ENCODE results near the gene DMXL1. TPM values are rescaled to one million over a fixed set of nuclear protein-coding genes. Genes with fewer than 3 reads are reported as not detected.
A peak's percentile ranks its signal among the peaks of the same experiment; 100 is the strongest.
"Not testable (repeated sequence)": the region's sequence is repeated elsewhere in the genome, so short reads cannot be mapped to it uniquely, and the experiment has no call there.

DMXL1 gene
- total RNA-seq, 1 donor from 2014 or later, result 89.3 TPM

- intact Hi-C loops (cut with DNase I), result no loop called here
- ATAC-seq (no peak), DNase-seq (ENCODE audit: low spot score) (no peak)
Measured at GRCh38 chr5:119063579-119064379, 7.1 kb upstream of the DMXL1 start.

- intact Hi-C loops (cut with DNase I), result no loop called here
- DNase-seq (ENCODE audit: low spot score) (no peak), ATAC-seq (no peak)
Measured at GRCh38 chr5:119067450-119067849, 3.4 kb upstream of the DMXL1 start.

GRCh38 chr5:119070578-119070827 lies 384 bp upstream of the DMXL1 start:
- intact Hi-C loops (cut with DNase I), result no loop called here
- DNase-seq (ENCODE audit: low spot score) (no peak), ATAC-seq (peak; percentile 88)

- intact Hi-C loops (cut with DNase I), result no loop called here
- DNase-seq (ENCODE audit: low spot score) (no peak), ATAC-seq (peak; percentile 5)
Measured at GRCh38 chr5:119071561-119071995, 691 bp downstream of the DMXL1 start.

GRCh38 chr5:119072496-119072895 lies 1.6 kb downstream of the DMXL1 start:
- ATAC-seq, result no peak
- no peak for DNase-seq (ENCODE audit: low spot score)
- intact Hi-C loops (cut with DNase I), result no loop called here

GRCh38 chr5:119073746-119074337 lies 3.0 kb downstream of the DMXL1 start:
- DNase-seq (ENCODE audit: low spot score); intact Hi-C loops (cut with DNase I); ATAC-seq: not testable (repeated sequence)

- DNase-seq (ENCODE audit: low spot score), result no peak
- no peak for ATAC-seq
- intact Hi-C loops (cut with DNase I), result no loop called here
Measured at GRCh38 chr5:119074419-119074818, 3.5 kb downstream of the DMXL1 start.

- DNase-seq (ENCODE audit: low spot score); ATAC-seq; intact Hi-C loops (cut with DNase I): not testable (repeated sequence)
Measured at GRCh38 chr5:119075269-119075668, 4.4 kb downstream of the DMXL1 start.

- intact Hi-C loops (cut with DNase I), result no loop called here
- DNase-seq (ENCODE audit: low spot score) (no peak), ATAC-seq (no peak)
Measured at GRCh38 chr5:119076080-119076479, 5.2 kb downstream of the DMXL1 start.

- DNase-seq (ENCODE audit: low spot score), result no peak
- intact Hi-C loops (cut with DNase I), result no loop called here
- no peak for ATAC-seq
Measured at GRCh38 chr5:119077444-119077843, 6.6 kb downstream of the DMXL1 start.

GRCh38 chr5:119078071-119078846 lies 7.4 kb downstream of the DMXL1 start:
- intact Hi-C loops (cut with DNase I), result no loop called here
- DNase-seq (ENCODE audit: low spot score) (no peak), ATAC-seq (no peak)

GRCh38 chr5:119078861-119079260 lies 8.0 kb downstream of the DMXL1 start:
- DNase-seq (ENCODE audit: low spot score) (no peak), ATAC-seq (no peak)
- intact Hi-C loops (cut with DNase I), result no loop called here

GRCh38 chr5:119079318-119079921 lies 8.5 kb downstream of the DMXL1 start:
- no peak for ATAC-seq
- intact Hi-C loops (cut with DNase I), result no loop called here
- DNase-seq (ENCODE audit: low spot score), result no peak

- ATAC-seq, result no peak
- intact Hi-C loops (cut with DNase I), result no loop called here
- no peak for DNase-seq (ENCODE audit: low spot score)
Measured at GRCh38 chr5:119080936-119081335, 10.0 kb downstream of the DMXL1 start.

GRCh38 chr5:119082691-119083090 lies 11.8 kb downstream of the DMXL1 start:
- intact Hi-C loops (cut with DNase I), result no loop called here
- no peak for ATAC-seq
- no peak for DNase-seq (ENCODE audit: low spot score)

GRCh38 chr5:119083679-119084078 lies 12.8 kb downstream of the DMXL1 start:
- no peak for ATAC-seq
- intact Hi-C loops (cut with DNase I), result no loop called here

GRCh38 chr5:119088438-119088837 lies 17.6 kb downstream of the DMXL1 start:
- ATAC-seq (no peak), DNase-seq (ENCODE audit: low spot score) (no peak)
- intact Hi-C loops (cut with DNase I), result no loop called here

More at GRCh38 chr5:119083679-119084078, 12.8 kb downstream of the DMXL1 start:
- no peak for DNase-seq (ENCODE audit: low spot score)

- ATAC-seq (no peak), DNase-seq (ENCODE audit: low spot score) (no peak)
- intact Hi-C loops (cut with DNase I), result no loop called here
Measured at GRCh38 chr5:119095611-119096010, 24.7 kb downstream of the DMXL1 start.

- DNase-seq (ENCODE audit: low spot score) (no peak), ATAC-seq (no peak)
- intact Hi-C loops (cut with DNase I), result no loop called here
Measured at GRCh38 chr5:119105971-119106370, 35.1 kb downstream of the DMXL1 start.

GRCh38 chr5:119112151-119112550 lies 41.3 kb downstream of the DMXL1 start:
- DNase-seq (ENCODE audit: low spot score) (no peak), ATAC-seq (no peak)
- intact Hi-C loops (cut with DNase I), result no loop called here

Data from sciatic nerve (tissue), 2 donors.